HepG2 (cell line): Measurements from ENCODE around the gene ZFP36L2. TPM values are rescaled to one million over a fixed set of nuclear protein-coding genes. Genes with fewer than 3 reads are reported as not detected.

ENCODE experiments used
- CBX5 ChIP-seq: sonication (generic); formaldehyde crosslinking; IDR thresholded peaks from 2 replicates; pipeline ENCODE4 v1.4.0; 2020; ENCODE audit warnings: missing genetic modification reagents, borderline replicate concordance
- GATAD2A ChIP-seq: IDR thresholded peaks from 2 replicates; pipeline ENCODE4 v1.6.1; 2016
- MED8 ChIP-seq: sonication (generic); formaldehyde crosslinking; IDR thresholded peaks from 2 replicates; pipeline ENCODE4 v1.8.1; 2023; ENCODE audit warnings: mild to moderate bottlenecking, missing genetic modification reagents; ENCODE audit not compliant: insufficient replicate concordance
- MXD4 ChIP-seq: IDR thresholded peaks from 2 replicates; pipeline ENCODE4 v1.6.1; 2016; ENCODE audit warnings: mild to moderate bottlenecking, missing biosample characterization, missing genetic modification reagents
- RAD21 ChIP-seq: fragments of 450-650 bp; formaldehyde crosslinking; IDR thresholded peaks from 2 replicates; pipeline ENCODE4 v1.5.0; 2020; ENCODE audit warnings: mild to moderate bottlenecking
- ZBTB7A ChIP-seq: sonication (generic); formaldehyde crosslinking; IDR thresholded peaks from 2 replicates; pipeline ENCODE4 v1.8.0; 2022; ENCODE audit warnings: mild to moderate bottlenecking, missing genetic modification reagents
- ZNF44 ChIP-seq: sonication (generic); formaldehyde crosslinking; IDR thresholded peaks from 2 replicates; pipeline ENCODE4 v1.5.1; 2020; ENCODE audit warnings: mild to moderate bottlenecking, missing genetic modification reagents
- ZNF556 ChIP-seq: sonication (generic); formaldehyde crosslinking; IDR thresholded peaks from 2 replicates; pipeline ENCODE4 v1.4.0; 2020; ENCODE audit warnings: mild to moderate bottlenecking, missing genetic modification reagents, borderline replicate concordance
- ZNF563 ChIP-seq: sonication (generic); formaldehyde crosslinking; IDR thresholded peaks from 2 replicates; pipeline ENCODE4 v1.8.0; 2022; ENCODE audit warnings: mild to moderate bottlenecking, moderate library complexity, missing genetic modification reagents
- ZNF766 ChIP-seq: sonication (generic); formaldehyde crosslinking; IDR thresholded peaks from 2 replicates; pipeline ENCODE4 v1.5.0; 2020; ENCODE audit warnings: missing genetic modification reagents, borderline replicate concordance
- ZNF782 ChIP-seq: sonication (generic); formaldehyde crosslinking; IDR thresholded peaks from 2 replicates; pipeline ENCODE4 v1.4.0; 2020; ENCODE audit warnings: missing genetic modification reagents, mild to moderate bottlenecking, borderline replicate concordance
- polyA plus RNA-seq, 8 experiments: library from polyadenylated mRNA; depleted of rRNA in 3 of 8; stranded (reverse) in 7 of 8; unstranded in 1 of 8; fragments of >200 nt; fragmentation: Illumina TruSeq in 4 of 8; extraction: Trizol in 4 of 8; gene quantifications; 2 replicates each; pipeline versions ENCODE4 v1.2.1 to v1.2.3, GENCODE V29; 2011 to 2016; ENCODE audit warnings: low read depth in 4 of 8, missing spikeins in 1 of 8, mixed read lengths in 1 of 8; ENCODE audit not compliant: insufficient read depth in 1 of 8
- total RNA-seq, 5 experiments: library from RNA; depleted of rRNA; stranded (reverse); fragments of >200 nt; fragmentation: Illumina TruSeq; extraction: Trizol; gene quantifications; 2 replicates each; pipeline ENCODE4 v1.2.3, GENCODE V29; 2016; ENCODE audit warnings: low read depth in 1 of 5
- TF ChIP-seq, protein P1 (sequence below): sonication (generic); formaldehyde crosslinking; IDR thresholded peaks from 2 replicates; pipeline ENCODE4 v1.9.0; 2021; ENCODE audit warnings: missing genetic modification reagents, borderline replicate concordance
- TF ChIP-seq, protein P2 (sequence below): IDR thresholded peaks from 2 replicates; pipeline ENCODE4 v1.6.1; 2016; ENCODE audit warnings: low read depth, borderline replicate concordance
- TF ChIP-seq, protein P3 (sequence below): sonication (generic); formaldehyde crosslinking; IDR thresholded peaks from 2 replicates; pipeline ENCODE4 v1.4.0; 2020; ENCODE audit warnings: mild to moderate bottlenecking, missing genetic modification reagents, borderline replicate concordance
- TF ChIP-seq, protein P4 (sequence below): sonication (generic); formaldehyde crosslinking; IDR thresholded peaks from 2 replicates; pipeline ENCODE4 v1.4.0; 2020; ENCODE audit warnings: mild to moderate bottlenecking, low read depth, missing genetic modification reagents
- TF ChIP-seq, protein P5 (sequence below): sonication (generic); formaldehyde crosslinking; IDR thresholded peaks from 2 replicates; pipeline ENCODE4 v1.8.0; 2022; ENCODE audit warnings: mild to moderate bottlenecking, missing genetic modification reagents, moderate library complexity
- TF ChIP-seq, protein P6 (sequence below): IDR thresholded peaks from 2 replicates; pipeline ENCODE4 v1.6.1; 2016
- TF ChIP-seq, protein P7 (sequence below): sonication (generic); formaldehyde crosslinking; IDR thresholded peaks from 2 replicates; pipeline ENCODE4 v1.4.0; 2020; ENCODE audit warnings: missing genetic modification reagents

Gene ZFP36L2
- total and polyA plus RNA-seq, 2 of the 13 experiments (the other 11 are each of a cell fraction or from before 2014, with no cell fraction given) = 11.2 to 21.8 TPM

DNA sequence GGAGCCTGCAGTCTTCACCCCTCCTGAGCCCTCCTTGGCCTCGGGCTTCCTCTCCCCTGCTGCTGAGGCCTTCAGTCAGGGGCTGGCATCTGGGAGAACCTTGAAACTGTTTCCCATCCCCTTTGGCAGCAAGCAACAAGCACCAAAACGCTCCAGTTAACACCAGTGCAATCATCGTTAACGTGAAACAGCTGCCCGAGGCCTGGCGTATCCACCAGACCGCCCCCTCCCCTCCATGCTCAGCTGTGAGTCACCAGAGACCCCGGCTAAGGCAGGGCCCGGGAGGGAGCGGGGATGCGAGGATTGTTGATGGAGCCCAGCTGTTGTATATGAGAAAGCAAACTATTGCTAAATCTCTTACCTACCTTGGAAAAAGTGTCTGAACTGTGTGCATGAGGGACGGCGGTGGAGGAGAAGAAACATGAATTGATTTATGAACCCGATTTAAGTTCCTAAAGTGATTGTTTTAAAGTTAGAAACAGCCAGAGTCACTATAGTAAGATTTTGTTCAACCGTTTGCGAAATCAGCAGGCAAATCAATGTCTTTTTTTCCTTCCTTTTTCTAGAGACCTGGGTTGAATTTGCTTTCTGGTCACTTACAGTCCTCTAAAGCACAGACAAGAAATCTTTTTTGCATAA lies 5.2 kb downstream of the ZFP36L2 start (continued):
- TF ChIP-seq, protein P1, sequence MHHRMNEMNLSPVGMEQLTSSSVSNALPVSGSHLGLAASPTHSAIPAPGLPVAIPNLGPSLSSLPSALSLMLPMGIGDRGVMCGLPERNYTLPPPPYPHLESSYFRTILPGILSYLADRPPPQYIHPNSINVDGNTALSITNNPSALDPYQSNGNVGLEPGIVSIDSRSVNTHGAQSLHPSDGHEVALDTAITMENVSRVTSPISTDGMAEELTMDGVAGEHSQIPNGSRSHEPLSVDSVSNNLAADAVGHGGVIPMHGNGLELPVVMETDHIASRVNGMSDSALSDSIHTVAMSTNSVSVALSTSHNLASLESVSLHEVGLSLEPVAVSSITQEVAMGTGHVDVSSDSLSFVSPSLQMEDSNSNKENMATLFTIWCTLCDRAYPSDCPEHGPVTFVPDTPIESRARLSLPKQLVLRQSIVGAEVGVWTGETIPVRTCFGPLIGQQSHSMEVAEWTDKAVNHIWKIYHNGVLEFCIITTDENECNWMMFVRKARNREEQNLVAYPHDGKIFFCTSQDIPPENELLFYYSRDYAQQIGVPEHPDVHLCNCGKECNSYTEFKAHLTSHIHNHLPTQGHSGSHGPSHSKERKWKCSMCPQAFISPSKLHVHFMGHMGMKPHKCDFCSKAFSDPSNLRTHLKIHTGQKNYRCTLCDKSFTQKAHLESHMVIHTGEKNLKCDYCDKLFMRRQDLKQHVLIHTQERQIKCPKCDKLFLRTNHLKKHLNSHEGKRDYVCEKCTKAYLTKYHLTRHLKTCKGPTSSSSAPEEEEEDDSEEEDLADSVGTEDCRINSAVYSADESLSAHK (CRISPR knock-in tag) = peak; percentile 75; the same call in 1 of the 2 replicates
- peak; percentile 67 for TF ChIP-seq GATAD2A (CRISPR knock-in tag)
- TF ChIP-seq ZNF782 (CRISPR knock-in tag) = 0 out of 2 replicates have a peak, but pooled peaks have one; percentile 38
- TF ChIP-seq CBX5 (CRISPR knock-in tag) = 0 out of 2 replicates have a peak, but pooled peaks have one; percentile 9
- peak; percentile 96 for TF ChIP-seq ZBTB7A
- TF ChIP-seq ZNF563 (CRISPR knock-in tag) = 0 out of 2 replicates have a peak, but pooled peaks have one; percentile 27
- TF ChIP-seq RAD21 (CRISPR knock-in tag) = peak; percentile 16; the same call in 1 of the 2 replicates
- peak; percentile 75; the same call in 1 of the 2 replicates for TF ChIP-seq ZNF556 (CRISPR knock-in tag)
- TF ChIP-seq, protein P2, sequence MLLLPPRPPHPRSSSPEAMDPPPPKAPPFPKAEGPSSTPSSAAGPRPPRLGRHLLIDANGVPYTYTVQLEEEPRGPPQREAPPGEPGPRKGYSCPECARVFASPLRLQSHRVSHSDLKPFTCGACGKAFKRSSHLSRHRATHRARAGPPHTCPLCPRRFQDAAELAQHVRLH (CRISPR knock-in tag) = 0 out of 2 replicates have a peak, but pooled peaks have one; percentile 40
- peak; percentile 43 for TF ChIP-seq MED8 (CRISPR knock-in tag)
- TF ChIP-seq, protein P3, sequence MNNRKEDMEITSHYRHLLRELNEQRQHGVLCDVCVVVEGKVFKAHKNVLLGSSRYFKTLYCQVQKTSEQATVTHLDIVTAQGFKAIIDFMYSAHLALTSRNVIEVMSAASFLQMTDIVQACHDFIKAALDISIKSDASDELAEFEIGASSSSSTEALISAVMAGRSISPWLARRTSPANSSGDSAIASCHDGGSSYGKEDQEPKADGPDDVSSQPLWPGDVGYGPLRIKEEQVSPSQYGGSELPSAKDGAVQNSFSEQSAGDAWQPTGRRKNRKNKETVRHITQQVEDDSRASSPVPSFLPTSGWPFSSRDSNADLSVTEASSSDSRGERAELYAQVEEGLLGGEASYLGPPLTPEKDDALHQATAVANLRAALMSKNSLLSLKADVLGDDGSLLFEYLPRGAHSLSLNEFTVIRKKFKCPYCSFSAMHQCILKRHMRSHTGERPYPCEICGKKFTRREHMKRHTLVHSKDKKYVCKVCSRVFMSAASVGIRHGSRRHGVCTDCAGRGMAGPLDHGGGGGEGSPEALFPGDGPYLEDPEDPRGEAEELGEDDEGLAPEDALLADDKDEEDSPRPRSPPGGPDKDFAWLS (CRISPR knock-in tag) = 0 out of 2 replicates have a peak, but pooled peaks have one; percentile 84
- TF ChIP-seq, protein P4, sequence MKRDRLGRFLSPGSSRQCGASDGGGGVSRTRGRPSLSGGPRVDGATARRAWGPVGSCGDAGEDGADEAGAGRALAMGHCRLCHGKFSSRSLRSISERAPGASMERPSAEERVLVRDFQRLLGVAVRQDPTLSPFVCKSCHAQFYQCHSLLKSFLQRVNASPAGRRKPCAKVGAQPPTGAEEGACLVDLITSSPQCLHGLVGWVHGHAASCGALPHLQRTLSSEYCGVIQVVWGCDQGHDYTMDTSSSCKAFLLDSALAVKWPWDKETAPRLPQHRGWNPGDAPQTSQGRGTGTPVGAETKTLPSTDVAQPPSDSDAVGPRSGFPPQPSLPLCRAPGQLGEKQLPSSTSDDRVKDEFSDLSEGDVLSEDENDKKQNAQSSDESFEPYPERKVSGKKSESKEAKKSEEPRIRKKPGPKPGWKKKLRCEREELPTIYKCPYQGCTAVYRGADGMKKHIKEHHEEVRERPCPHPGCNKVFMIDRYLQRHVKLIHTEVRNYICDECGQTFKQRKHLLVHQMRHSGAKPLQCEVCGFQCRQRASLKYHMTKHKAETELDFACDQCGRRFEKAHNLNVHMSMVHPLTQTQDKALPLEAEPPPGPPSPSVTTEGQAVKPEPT (CRISPR knock-in tag) = peak; percentile 56; the same call in 1 of the 2 replicates
- TF ChIP-seq, protein P5, sequence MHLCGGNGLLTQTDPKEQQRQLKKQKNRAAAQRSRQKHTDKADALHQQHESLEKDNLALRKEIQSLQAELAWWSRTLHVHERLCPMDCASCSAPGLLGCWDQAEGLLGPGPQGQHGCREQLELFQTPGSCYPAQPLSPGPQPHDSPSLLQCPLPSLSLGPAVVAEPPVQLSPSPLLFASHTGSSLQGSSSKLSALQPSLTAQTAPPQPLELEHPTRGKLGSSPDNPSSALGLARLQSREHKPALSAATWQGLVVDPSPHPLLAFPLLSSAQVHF = no peak
- 0 out of 2 replicates have a peak, but pooled peaks have one; percentile 31 for TF ChIP-seq MXD4
- TF ChIP-seq, protein P6, sequence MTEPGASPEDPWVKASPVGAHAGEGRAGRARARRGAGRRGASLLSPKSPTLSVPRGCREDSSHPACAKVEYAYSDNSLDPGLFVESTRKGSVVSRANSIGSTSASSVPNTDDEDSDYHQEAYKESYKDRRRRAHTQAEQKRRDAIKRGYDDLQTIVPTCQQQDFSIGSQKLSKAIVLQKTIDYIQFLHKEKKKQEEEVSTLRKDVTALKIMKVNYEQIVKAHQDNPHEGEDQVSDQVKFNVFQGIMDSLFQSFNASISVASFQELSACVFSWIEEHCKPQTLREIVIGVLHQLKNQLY = no peak
- TF ChIP-seq ZNF44 (CRISPR knock-in tag) = peak; percentile 43; the same call in 1 of the 2 replicates
- TF ChIP-seq, protein P7, sequence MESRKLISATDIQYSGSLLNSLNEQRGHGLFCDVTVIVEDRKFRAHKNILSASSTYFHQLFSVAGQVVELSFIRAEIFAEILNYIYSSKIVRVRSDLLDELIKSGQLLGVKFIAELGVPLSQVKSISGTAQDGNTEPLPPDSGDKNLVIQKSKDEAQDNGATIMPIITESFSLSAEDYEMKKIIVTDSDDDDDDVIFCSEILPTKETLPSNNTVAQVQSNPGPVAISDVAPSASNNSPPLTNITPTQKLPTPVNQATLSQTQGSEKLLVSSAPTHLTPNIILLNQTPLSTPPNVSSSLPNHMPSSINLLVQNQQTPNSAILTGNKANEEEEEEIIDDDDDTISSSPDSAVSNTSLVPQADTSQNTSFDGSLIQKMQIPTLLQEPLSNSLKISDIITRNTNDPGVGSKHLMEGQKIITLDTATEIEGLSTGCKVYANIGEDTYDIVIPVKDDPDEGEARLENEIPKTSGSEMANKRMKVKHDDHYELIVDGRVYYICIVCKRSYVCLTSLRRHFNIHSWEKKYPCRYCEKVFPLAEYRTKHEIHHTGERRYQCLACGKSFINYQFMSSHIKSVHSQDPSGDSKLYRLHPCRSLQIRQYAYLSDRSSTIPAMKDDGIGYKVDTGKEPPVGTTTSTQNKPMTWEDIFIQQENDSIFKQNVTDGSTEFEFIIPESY (CRISPR knock-in tag) = 0 out of 2 replicates have a peak, but pooled peaks have one; percentile 7
- TF ChIP-seq ZNF766 (CRISPR knock-in tag) = 0 out of 2 replicates have a peak, but pooled peaks have one; percentile 52
